ENCODE data around the gene TMEM35A.
"Not testable (repeated sequence)": the region's sequence is repeated elsewhere in the genome, so short reads cannot be mapped to it uniquely, and the experiment has no call there.

The TMEM35A gene

GRCh38 chrX:101078716-101079598, at the start of gene TMEM35A:
TSS of gene TMEM35A (plus strand) at chrX:101078879. CDS start at chrX:101079003, 124 bp downstream.
- no peak for DNase-seq

GRCh38 chrX:101029665-101030064, 49.0 kb upstream of the TMEM35A start:
- DNase-seq: no peak

GRCh38 chrX:101037231-101037630, 41.4 kb upstream of the TMEM35A start:
- no peak for DNase-seq

- DNase-seq: no peak
Measured at GRCh38 chrX:101040197-101040596, 38.5 kb upstream of the TMEM35A start.

- no peak for DNase-seq
Measured at GRCh38 chrX:101051153-101051548, 27.5 kb upstream of the TMEM35A start.

GRCh38 chrX:101051549-101052302, 27.0 kb upstream of the TMEM35A start, which contains the start of gene TRMT2B:
TSS of gene TRMT2B (minus strand) at chrX:101052111. CDS start at chrX:101042289, 9,822 bp downstream.
- DNase-seq: peak; percentile 82

GRCh38 chrX:101056551-101056950, 22.1 kb upstream of the TMEM35A start:
- DNase-seq: not testable (repeated sequence)

- no peak for DNase-seq
Measured at GRCh38 chrX:101057093-101057714, 21.5 kb upstream of the TMEM35A start.

GRCh38 chrX:101062176-101062575, 16.5 kb upstream of the TMEM35A start:
- DNase-seq: no peak

GRCh38 chrX:101071582-101071981, 7.1 kb upstream of the TMEM35A start:
- DNase-seq: no peak

- no peak for DNase-seq
Measured at GRCh38 chrX:101079736-101080270, 1.1 kb downstream of the TMEM35A start.

GRCh38 chrX:101080326-101081124, 1.8 kb downstream of the TMEM35A start:
- no peak for DNase-seq

- no peak for DNase-seq
Measured at GRCh38 chrX:101081231-101081630, 2.6 kb downstream of the TMEM35A start.

GRCh38 chrX:101091817-101092216, 13.1 kb downstream of the TMEM35A start:
- no peak for DNase-seq

- peak; percentile 89 for DNase-seq
Measured at GRCh38 chrX:101097546-101098453, 19.1 kb downstream of the TMEM35A start, which contains the start of gene CENPI. TSS of gene CENPI (plus strand) at chrX:101098204. CDS start at chrX:101101071, 2,867 bp downstream.

GRCh38 chrX:101108284-101108683, 29.6 kb downstream of the TMEM35A start:
- DNase-seq: no peak

- DNase-seq: no peak
Measured at GRCh38 chrX:101117701-101118100, 39.0 kb downstream of the TMEM35A start.

- no peak for DNase-seq
Measured at GRCh38 chrX:101136235-101136634, 57.6 kb downstream of the TMEM35A start.
